ENCODE results near the gene ULBP2.
"Not testable (repeated sequence)": the region's sequence is repeated elsewhere in the genome, so short reads cannot be mapped to it uniquely, and the experiment has no call there.

ULBP2 gene

GRCh38 chr6:149969635-149970034 is 27.8 kb downstream of the ULBP2 start:
- H3K4me3 ChIP-seq (ENCODE audit: low read depth, low read length): no peak overlapping the region

GRCh38 chr6:149974394-149974793 is 32.6 kb downstream of the ULBP2 start:
- H3K4me3 ChIP-seq (ENCODE audit: low read depth, low read length): not testable (repeated sequence)

More at GRCh38 chr6:149969635-149970034, 27.8 kb downstream of the ULBP2 start:
- TF ChIP-seq, protein P1, sequence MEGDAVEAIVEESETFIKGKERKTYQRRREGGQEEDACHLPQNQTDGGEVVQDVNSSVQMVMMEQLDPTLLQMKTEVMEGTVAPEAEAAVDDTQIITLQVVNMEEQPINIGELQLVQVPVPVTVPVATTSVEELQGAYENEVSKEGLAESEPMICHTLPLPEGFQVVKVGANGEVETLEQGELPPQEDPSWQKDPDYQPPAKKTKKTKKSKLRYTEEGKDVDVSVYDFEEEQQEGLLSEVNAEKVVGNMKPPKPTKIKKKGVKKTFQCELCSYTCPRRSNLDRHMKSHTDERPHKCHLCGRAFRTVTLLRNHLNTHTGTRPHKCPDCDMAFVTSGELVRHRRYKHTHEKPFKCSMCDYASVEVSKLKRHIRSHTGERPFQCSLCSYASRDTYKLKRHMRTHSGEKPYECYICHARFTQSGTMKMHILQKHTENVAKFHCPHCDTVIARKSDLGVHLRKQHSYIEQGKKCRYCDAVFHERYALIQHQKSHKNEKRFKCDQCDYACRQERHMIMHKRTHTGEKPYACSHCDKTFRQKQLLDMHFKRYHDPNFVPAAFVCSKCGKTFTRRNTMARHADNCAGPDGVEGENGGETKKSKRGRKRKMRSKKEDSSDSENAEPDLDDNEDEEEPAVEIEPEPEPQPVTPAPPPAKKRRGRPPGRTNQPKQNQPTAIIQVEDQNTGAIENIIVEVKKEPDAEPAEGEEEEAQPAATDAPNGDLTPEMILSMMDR (IDR thresholded peaks at IDR 0.05; ENCODE audit: low read depth, low read length): no peak

- H3K4me3 ChIP-seq (ENCODE audit: low read depth, low read length): no peak overlapping the region
- TF ChIP-seq, protein P1 (IDR thresholded peaks at IDR 0.05; ENCODE audit: low read depth, low read length): no peak
These were observed 33.0 kb downstream of the ULBP2 start for GRCh38 chr6:149974825-149975224.

GRCh38 chr6:149975400-149975799 is 33.6 kb downstream of the ULBP2 start:
- TF ChIP-seq, protein P1 (IDR thresholded peaks at IDR 0.05; ENCODE audit: low read depth, low read length): no peak
- no peak overlapping the region for H3K4me3 ChIP-seq (ENCODE audit: low read depth, low read length)

DNA sequence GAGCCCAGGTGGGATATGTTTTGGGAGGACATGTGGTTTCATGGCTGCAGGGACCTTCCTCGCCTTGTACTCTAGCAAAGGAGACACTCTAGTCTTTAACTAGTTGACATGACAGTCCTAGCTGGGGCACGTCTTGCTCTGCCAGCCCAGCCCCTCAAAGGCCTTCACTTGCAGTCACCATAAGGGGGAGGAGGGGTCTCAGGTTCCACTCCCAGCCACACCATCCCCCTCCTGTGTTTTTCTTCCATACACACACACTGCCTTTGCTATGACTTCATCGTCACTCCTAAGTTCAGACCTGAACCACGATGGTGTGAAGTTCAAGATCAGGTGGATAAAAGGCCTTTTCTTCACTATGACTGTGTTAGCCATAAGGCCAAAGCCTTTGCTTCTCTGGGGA is 35.4 kb downstream of the ULBP2 start:
- TF ChIP-seq, protein P1 (IDR thresholded peaks at IDR 0.05; ENCODE audit: low read depth, low read length): no peak
- H3K4me3 ChIP-seq (ENCODE audit: low read depth, low read length): no peak overlapping the region

DNA sequence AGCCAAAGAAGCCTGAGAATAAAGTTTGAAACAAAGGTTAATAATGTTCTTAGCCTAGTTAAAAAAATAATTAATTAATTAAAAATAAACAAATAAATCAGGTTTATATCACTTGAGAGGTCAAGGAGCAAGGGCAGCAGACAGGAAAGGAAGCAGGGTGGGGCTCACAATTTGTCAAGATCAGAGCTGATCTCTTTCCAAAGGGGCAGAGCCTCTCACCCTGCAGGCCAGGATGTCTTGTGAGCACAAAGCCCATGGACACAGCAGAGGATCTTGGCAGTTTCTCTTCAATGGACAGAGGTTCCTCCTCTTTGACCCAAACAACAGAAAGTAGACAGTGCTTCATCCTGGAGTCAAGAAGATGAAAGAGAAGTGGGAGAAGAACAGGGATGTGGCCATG is 36.8 kb downstream of the ULBP2 start:
- H3K4me3 ChIP-seq (ENCODE audit: low read depth, low read length): no peak overlapping the region
- TF ChIP-seq, protein P1 (IDR thresholded peaks at IDR 0.05; ENCODE audit: low read depth, low read length): no peak

GRCh38 chr6:149979293-149979692 is 37.5 kb downstream of the ULBP2 start:
- TF ChIP-seq, protein P1 (IDR thresholded peaks at IDR 0.05; ENCODE audit: low read depth, low read length): no peak
- H3K4me3 ChIP-seq (ENCODE audit: low read depth, low read length): no peak overlapping the region

- H3K4me3 ChIP-seq (ENCODE audit: low read depth, low read length): no peak overlapping the region
- TF ChIP-seq, protein P1 (IDR thresholded peaks at IDR 0.05; ENCODE audit: low read depth, low read length): no peak
These were observed 41.3 kb downstream of the ULBP2 start for GRCh38 chr6:149983145-149983544.

All from WI38 (cell line).